ENCODE data around the gene TNFAIP8.

- TF ChIP-seq CTCF (IDR thresholded peaks at IDR 0.05) (no peak), EP300 (IDR thresholded peaks at IDR 0.05) (no peak), POLR2AphosphoS5 (IDR thresholded peaks at IDR 0.05) (no peak)
These were observed 19.1 kb downstream of the TNFAIP8 start for GRCh38 chr5:119374901-119375300.

All from stomach (tissue), 4 donors.